Neural cell (in vitro differentiated cells): Measurements from ENCODE around the gene MRPS6. TPM values are rescaled to one million over a fixed set of nuclear protein-coding genes. Genes with fewer than 3 reads are reported as not detected.
A peak's percentile ranks its signal among the peaks of the same experiment; 100 is the strongest.

Experiments used
- H2AFZ ChIP-seq: fragments of 200-600, 300-800 bp; sonication (generic), shearing (Covaris generic); 2 replicates; pipeline ENCODE4 v1.6.0; 2014; ENCODE audit warnings: low read depth, mild to moderate bottlenecking, antibody characterized with exemption, low read length, moderate library complexity
- H3F3A ChIP-seq: fragments of 200-600 bp; shearing (Covaris generic); 2 replicates; pipeline ENCODE4 v1.6.1; 2016; ENCODE audit warnings: mild to moderate bottlenecking, moderate library complexity, mixed read lengths, antibody characterized with exemption, low read length; ENCODE audit not compliant: insufficient read depth, poor library complexity, severe bottlenecking
- H3K27ac ChIP-seq: fragments of 200-600, 300-800 bp; sonication (generic), shearing (Covaris generic); 2 replicates; pipeline ENCODE4 v1.5.1; 2014; ENCODE audit warnings: mild to moderate bottlenecking, low read length, moderate library complexity
- H3K27me3 ChIP-seq: fragments of 300-800, 200-600 bp; sonication (generic), shearing (Covaris generic); 2 replicates; pipeline ENCODE4 v1.6.0; 2014; ENCODE audit warnings: mild to moderate bottlenecking, low read depth, low read length, moderate library complexity; ENCODE audit not compliant: insufficient read depth
- H3K36me3 ChIP-seq: fragments of 300-800, 200-600 bp; sonication (generic), shearing (Covaris generic); 2 replicates; pipeline ENCODE4 v1.5.1; 2014; ENCODE audit warnings: mild to moderate bottlenecking, antibody characterized with exemption, low read length, moderate library complexity; ENCODE audit not compliant: insufficient read depth
- H3K4me2 ChIP-seq: fragments of 300-800, 200-600 bp; sonication (generic), shearing (Covaris generic); 2 replicates; pipeline ENCODE4 v1.6.0; 2014; ENCODE audit warnings: mild to moderate bottlenecking, low read length
- H3K4me3 ChIP-seq: fragments of 300-800, 200-600 bp; sonication (generic), shearing (Covaris generic); 2 replicates; pipeline ENCODE4 v1.5.1; 2014; ENCODE audit warnings: mild to moderate bottlenecking, low read length, moderate library complexity
- H3K79me2 ChIP-seq: fragments of 200-600 bp; shearing (Covaris generic); replicated peaks from 2 replicates; pipeline ENCODE4 v1.6.0; 2014; ENCODE audit warnings: mild to moderate bottlenecking, low read length, moderate library complexity; ENCODE audit not compliant: insufficient read depth
- H3K9ac ChIP-seq: fragments of 300-800, 200-600 bp; sonication (generic), shearing (Covaris generic); 2 replicates; pipeline ENCODE4 v1.6.1; 2016; ENCODE audit warnings: mild to moderate bottlenecking, low read length, mixed read lengths
- H3K9me2 ChIP-seq: fragments of 200-600 bp; shearing (Covaris generic); 2 replicates; pipeline ENCODE4 v1.6.1; 2016; ENCODE audit warnings: mild to moderate bottlenecking, low read length, mixed read lengths; ENCODE audit not compliant: insufficient read depth
- H3K9me3 ChIP-seq: fragments of 200-600, 300-800 bp; sonication (generic), shearing (Covaris generic); 2 replicates; pipeline ENCODE4 v1.6.1; 2016; ENCODE audit warnings: mild to moderate bottlenecking, mixed run types, low read length, moderate library complexity, mixed read lengths
- H4K20me1 ChIP-seq: fragments of 200-600 bp; shearing (Covaris generic); 2 replicates; pipeline ENCODE4 v1.6.1; 2016; ENCODE audit warnings: mild to moderate bottlenecking, mixed run types; ENCODE audit not compliant: insufficient read depth
- CTCF ChIP-seq: fragments of 450-650 bp; IDR thresholded peaks from 2 replicates; pipeline ENCODE4 v1.5.1; 2014; ENCODE audit warnings: antibody characterized with exemption, mild to moderate bottlenecking, moderate library complexity; ENCODE audit not compliant: poor library complexity, severe bottlenecking
- EP300 ChIP-seq: fragments of 450-650 bp; conservative IDR thresholded peaks from 2 replicates; pipeline ENCODE4 v1.6.1; 2014; ENCODE audit warnings: antibody characterized with exemption, mild to moderate bottlenecking, moderate library complexity; ENCODE audit not compliant: poor library complexity, severe bottlenecking
- EZH2 ChIP-seq: fragments of 200-600, 300-800 bp; shearing (Covaris generic), sonication (generic); IDR thresholded peaks from 2 replicates; pipeline ENCODE4 v1.6.1; 2014; ENCODE audit warnings: antibody characterized with exemption, low read length, borderline replicate concordance, mild to moderate bottlenecking; ENCODE audit not compliant: insufficient read depth, poor library complexity, severe bottlenecking
- MXI1 ChIP-seq: fragments of 450-650 bp; conservative IDR thresholded peaks from 2 replicates; pipeline ENCODE4 v1.6.1; 2014; ENCODE audit warnings: antibody characterized with exemption, mild to moderate bottlenecking; ENCODE audit not compliant: poor library complexity, severe bottlenecking
- POLR2AphosphoS5 ChIP-seq: IDR thresholded peaks from 2 replicates; pipeline ENCODE4 v1.6.1; 2012
- RAD21 ChIP-seq: fragments of 450-650 bp; conservative IDR thresholded peaks from 2 replicates; pipeline ENCODE4 v1.6.1; 2014; ENCODE audit warnings: antibody characterized with exemption, mild to moderate bottlenecking, moderate library complexity
- REST ChIP-seq: IDR thresholded peaks from 2 replicates; pipeline ENCODE4 v1.6.1; 2012; ENCODE audit warnings: borderline replicate concordance
- SMC3 ChIP-seq: fragments of 450-650 bp; conservative IDR thresholded peaks from 2 replicates; pipeline ENCODE4 v1.6.1; 2014; ENCODE audit warnings: antibody characterized with exemption, mild to moderate bottlenecking, moderate library complexity; ENCODE audit not compliant: poor library complexity
- TAF1 ChIP-seq: IDR thresholded peaks from 2 replicates; pipeline ENCODE4 v1.6.1; 2012; ENCODE audit warnings: low read depth
- polyA plus RNA-seq: library from polyadenylated mRNA; depleted of rRNA; stranded (reverse); fragments of >200 nt; gene quantifications from 2 replicates; pipeline ENCODE4 v1.2.3, GENCODE V29; 2014

MRPS6 gene
- polyA plus RNA-seq, 1 donor from 2014 or later: 70.1 TPM

- peak overlapping the region; percentile 42 for H3K4me3 ChIP-seq
- TF ChIP-seq TAF1 (no peak), EP300 (no peak), REST (peak; percentile 6)
- peak overlapping the region; percentile 31 for H3K4me2 ChIP-seq
- no peaks in the 10 kb centered on the region for H4K20me1 ChIP-seq
- H2AFZ ChIP-seq: no peak overlapping the region
- peak overlapping the region; percentile 74 for H3K27ac ChIP-seq
- H3K27me3 ChIP-seq: no peaks in the 10 kb centered on the region
- no peaks in the 10 kb centered on the region for H3K9me2 ChIP-seq
- no peaks in the 10 kb centered on the region for H3K36me3 ChIP-seq
- no peaks in the 10 kb centered on the region for H3F3A ChIP-seq
- peaks cover 26% of the 10 kb centered on the region for H3K79me2 ChIP-seq
- peak overlapping the region; percentile 54 for H3K9ac ChIP-seq
- H3K9me3 ChIP-seq: peaks cover 4% of the 10 kb centered on the region
Measured at GRCh38 chr21:34129901-34130715, 56.7 kb downstream of the MRPS6 start.

GRCh38 chr21:34130716-34130985 lies 57.3 kb downstream of the MRPS6 start:
- TF ChIP-seq EZH2: no peak
- no peak for TF ChIP-seq RAD21
- no peak for TF ChIP-seq TAF1
- TF ChIP-seq EP300: no peak
- no peak for TF ChIP-seq SMC3
- no peak for TF ChIP-seq REST
- no peak for TF ChIP-seq POLR2AphosphoS5
- TF ChIP-seq CTCF: no peak
- TF ChIP-seq MXI1: no peak
- H3K4me2 ChIP-seq: no peak overlapping the region
- H3K27ac ChIP-seq: peak overlapping the region; percentile 74
- H3K9ac ChIP-seq: peak overlapping the region; percentile 54
- no peaks in the 10 kb centered on the region for H3K27me3 ChIP-seq
- H3K9me3 ChIP-seq: peaks cover 4% of the 10 kb centered on the region
- H4K20me1 ChIP-seq: no peaks in the 10 kb centered on the region
- H3K79me2 ChIP-seq: peaks cover 26% of the 10 kb centered on the region
- no peaks in the 10 kb centered on the region for H3F3A ChIP-seq
- H3K9me2 ChIP-seq: no peaks in the 10 kb centered on the region
- H2AFZ ChIP-seq: no peak overlapping the region
- H3K36me3 ChIP-seq: no peaks in the 10 kb centered on the region
- H3K4me3 ChIP-seq: peak overlapping the region; percentile 42
